HG03432 (cell line): ENCODE measurements around the gene POU2AF2.

ENCODE experiments used
- ATAC-seq: cut with Tn5 transposase; IDR thresholded peaks from one replicate; pipeline ENCODE4 v1.9.1; 2021; ENCODE audit warnings: mild to moderate bottlenecking, moderate library complexity; ENCODE audit not compliant: unreplicated experiment

POU2AF2 gene

DNA sequence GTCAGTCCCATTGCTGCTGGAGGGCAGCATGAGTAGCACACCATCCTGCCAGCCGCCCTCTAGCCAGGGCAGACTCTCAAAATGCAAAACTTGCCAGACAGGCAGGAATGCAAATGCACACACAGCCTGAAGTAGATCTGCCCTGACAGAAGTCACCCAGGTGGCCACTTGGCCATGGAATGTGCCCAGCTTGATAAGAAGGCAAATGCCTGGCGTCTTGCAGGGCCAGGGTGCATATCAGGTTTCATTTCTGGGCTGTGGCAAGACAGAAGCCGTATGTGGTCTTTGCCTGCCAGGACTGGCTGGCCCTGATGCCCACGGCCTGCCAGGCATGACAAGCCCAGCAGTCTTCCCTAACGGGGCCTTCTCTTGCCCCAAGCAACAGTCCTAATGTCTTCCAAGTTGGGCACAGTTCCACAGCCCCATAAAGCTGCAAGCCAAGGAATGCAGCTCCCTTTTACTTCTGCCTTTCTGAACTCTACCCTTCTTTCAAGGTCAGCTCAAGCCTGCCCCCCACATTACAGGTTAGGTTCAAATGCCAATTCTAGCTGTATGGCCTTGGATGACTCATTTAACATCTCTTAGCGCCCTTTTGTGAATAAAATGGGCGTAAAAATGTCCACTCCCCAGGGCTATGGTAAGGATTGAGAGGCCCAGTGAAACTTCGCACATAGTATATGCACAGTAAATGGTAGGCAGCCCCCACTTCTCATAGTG, 82.5 kb downstream of the POU2AF2 start:
- ATAC-seq: no peak

DNA sequence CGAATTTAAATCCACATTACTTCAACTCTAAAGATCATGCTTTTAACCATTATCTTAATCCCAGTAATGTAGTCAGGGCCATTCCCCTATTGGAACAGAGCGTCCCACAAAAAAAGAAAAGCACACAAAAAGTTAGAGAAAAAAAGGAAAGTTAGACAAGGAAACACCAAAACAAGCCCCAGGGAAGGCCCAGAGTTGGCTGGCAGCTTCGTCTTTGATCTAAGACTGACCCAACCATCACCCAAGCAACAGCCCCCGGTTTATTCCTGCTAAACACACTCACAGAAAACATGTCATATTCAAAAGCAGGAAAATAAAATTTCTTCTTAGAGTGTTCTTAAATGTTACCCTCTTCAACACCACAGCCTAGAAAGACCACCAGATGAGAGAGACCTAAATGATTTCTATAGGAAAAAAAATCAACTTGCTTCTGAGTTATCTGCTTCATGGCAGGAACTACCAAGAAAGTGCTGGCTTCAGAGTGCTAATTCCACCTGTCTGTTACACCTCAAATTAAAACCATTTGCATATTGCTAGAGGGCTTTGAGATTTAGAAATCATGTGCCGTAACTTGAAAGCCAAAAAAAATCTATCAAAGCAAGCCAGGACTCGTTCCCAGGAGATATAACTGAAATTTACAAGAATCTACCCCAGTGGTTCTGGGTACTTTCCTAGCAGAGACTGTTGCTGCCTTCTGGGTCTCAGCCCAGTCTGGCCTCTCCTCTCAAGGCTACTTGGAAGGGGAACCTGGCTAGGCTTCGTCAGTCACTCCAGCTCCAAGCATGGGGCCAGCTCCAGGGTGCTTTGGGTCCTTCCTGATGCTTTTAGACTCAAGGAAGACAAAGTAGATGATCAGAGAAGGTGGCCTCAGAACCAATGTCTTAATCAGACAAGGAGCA, 84.0 kb downstream of the POU2AF2 start:
- no peak for ATAC-seq

DNA sequence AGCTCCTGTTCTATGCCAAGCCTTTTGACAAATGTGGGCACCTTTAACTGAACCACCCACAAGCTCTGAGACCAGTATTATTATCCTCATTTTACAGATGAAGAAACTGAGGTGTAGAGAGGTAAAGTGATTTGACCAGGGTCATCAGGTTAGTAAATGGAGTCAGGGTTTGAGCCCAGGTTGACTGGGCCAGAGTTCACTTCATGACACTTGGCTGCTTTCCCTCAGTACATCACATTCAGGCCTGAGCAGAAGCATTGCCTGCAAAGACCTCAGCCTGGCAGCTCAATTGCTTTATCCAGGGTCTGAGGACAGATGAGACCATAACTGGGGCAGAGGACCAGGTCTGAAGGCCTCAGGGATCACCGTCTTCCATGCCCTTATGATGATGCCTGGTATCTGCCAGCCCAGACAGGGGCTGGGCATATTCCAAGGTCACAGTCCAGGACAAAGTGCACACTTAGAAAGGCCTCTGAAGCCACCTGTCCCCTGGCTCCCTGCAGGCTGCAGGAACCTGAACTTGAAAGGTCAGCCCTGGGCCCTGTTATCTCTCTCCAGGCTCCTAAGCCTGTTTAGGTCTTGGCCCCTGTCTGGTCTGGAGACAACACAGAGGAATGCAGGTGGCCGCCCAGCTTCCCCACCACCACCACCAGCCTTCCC, 84.8 kb downstream of the POU2AF2 start:
- no peak for ATAC-seq

DNA sequence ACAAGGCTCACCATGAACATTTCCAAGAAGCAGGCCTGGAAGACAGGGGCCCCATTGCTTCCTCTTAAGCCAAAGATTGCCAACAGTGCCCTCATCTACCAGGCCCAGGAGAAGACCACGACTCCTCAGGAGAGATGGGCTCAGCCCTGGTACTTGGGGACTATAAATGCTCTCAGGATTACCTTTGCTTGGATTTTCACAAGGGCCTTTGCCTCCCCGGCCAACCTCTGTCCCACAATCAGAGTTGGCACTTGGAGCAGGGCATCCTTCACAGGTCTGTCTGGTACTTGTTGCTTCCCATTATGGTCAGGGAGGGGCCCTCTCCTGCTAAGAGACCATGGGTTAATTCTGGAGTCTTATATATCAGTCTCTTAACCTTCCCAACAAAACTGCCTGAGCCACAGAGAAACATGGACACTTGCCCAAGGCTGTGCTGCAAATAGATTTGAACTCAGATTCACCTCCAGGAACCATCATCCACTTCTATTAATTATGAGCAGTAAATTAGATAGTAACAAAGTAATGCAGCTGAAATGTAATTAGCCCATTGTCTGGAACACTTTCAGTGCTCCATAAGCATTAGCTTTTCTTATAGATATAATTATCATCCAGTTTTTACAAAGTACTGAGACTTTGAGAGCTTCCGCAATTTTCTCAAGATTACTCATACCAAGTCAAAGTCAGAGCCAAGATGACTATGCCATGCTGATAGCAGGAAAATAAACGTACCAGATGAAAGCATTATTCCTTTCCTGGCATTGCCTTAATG, 86.4 kb downstream of the POU2AF2 start:
- no peak for ATAC-seq

DNA sequence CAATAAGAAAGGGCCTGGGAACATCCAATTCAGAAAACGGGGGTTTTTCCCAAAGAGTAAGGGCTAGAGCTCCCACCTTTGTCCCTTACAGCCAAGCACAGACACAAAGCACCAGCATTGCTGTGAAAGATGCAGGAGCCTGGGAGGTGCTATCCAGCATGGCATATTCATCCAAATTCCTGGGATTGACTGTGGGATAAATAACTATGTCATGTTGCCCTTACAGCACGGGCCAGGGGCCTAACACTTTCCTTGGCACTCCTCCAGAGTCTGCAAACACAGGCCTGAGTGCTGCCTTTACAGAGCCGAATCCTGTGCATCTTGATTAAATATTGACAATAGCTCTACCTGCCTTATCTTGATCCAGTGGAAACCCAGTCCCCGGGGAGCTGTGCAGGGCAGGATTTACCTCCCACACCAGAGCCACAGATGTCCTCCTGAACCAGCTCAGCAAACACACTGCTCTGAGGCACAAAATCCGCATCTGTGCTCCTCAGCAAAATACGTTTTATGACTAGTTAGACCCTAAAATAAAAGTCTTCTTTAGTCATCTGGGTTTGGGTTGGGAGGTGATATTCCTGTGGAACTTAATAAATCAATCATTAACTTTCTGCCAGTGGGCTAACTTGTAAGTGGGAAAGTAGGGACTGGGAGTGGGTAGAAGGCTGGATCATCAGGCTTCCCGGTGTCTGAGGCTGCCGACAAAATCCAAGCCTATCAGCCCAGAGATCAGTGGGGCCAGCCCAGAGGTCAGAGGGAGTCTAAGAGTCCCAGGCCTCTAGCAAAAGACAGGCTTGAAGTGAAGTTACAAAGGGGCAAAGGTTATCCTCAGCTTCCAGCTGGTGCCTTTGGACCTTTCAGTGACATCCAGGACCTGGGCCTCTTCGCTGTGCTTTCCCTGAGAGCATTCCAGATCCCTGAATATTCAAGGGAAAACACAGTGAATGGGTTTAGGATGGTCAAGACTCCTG, 89.3 kb downstream of the POU2AF2 start:
- ATAC-seq: no peak

DNA sequence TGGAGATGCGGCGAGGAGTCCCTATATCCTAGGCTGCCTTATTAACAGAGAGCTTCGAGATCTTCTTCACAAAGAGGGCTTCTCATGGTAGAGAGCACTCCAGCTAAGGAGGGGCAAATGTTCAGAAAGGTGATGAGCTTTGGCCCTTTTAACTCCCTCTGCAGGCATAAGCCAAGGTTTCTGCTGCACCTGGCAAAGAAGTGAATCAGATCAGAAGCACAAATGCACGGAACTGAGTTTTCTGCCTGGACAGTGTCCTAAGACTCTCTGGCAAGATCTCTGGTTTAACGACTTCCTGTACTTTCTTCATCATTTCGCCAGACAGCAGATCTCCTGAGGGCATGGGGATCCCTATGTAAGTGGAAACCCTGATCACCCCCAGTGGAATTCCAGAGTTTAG, 90.0 kb downstream of the POU2AF2 start:
- ATAC-seq: no peak
